ENCODE measurements around the gene LRRC8D. TPM values are rescaled to one million over a fixed set of nuclear protein-coding genes. Genes with fewer than 3 reads are reported as not detected.

LRRC8D gene
- polyA plus RNA-seq, 2 of the 4 experiments (the other 2 are of a cell fraction) = 41.8 to 76.7 TPM

GRCh38 chr1:89806616-89807015 is 14.2 kb upstream of the LRRC8D start:
- no peaks in the 10 kb centered on the region for H3K9me3 ChIP-seq
- ChIA-PET POLR2A (no interaction called here), CTCF (interaction anchor here (1.0 to 7.4 kb wide), 4 partner anchors 14 to 180 kb away, joined by 3 to 89 read pairs (median 4); partner anchors contain the start of gene LRRC8D)
- DNase-seq (ENCODE audit: low read depth in 1 of 2, low spot score in 1 of 2) (no peak), FAIRE-seq (no peak), ATAC-seq (no peak)
- peak overlapping the region in 1 of 2 experiments; percentile 74; a peak in 3 of 6 replicates for H3K27ac ChIP-seq
- 90% methylated on average over 3 of the region's 3 CpGs for WGBS (ENCODE audit: missing lambda C conversion rate)
- no peak overlapping the region for H3K4me2 ChIP-seq
- peaks cover 45% of the 10 kb centered on the region for H3K4me1 ChIP-seq
- TF ChIP-seq JUNB (IDR thresholded peaks at IDR 0.05) (no peak), NFE2L2 (conservative IDR thresholded peaks at IDR 0.05; ENCODE audit: low read length) (no peak), JUN (IDR thresholded peaks at IDR 0.05) (no peak), FOXS1 (CRISPR knock-in tag; IDR thresholded peaks at IDR 0.05) (no peak), MAZ (IDR thresholded peaks at IDR 0.05; ENCODE audit: borderline replicate concordance, low read depth, low read length) (no peak), CBX2 (IDR thresholded peaks at IDR 0.05; ENCODE audit: borderline replicate concordance, low read depth) (no peak), RCOR1 (IDR thresholded peaks at IDR 0.05; ENCODE audit: low read depth, low read length) (no peak)
- TF ChIP-seq, protein P1, sequence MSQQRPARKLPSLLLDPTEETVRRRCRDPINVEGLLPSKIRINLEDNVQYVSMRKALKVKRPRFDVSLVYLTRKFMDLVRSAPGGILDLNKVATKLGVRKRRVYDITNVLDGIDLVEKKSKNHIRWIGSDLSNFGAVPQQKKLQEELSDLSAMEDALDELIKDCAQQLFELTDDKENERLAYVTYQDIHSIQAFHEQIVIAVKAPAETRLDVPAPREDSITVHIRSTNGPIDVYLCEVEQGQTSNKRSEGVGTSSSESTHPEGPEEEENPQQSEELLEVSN (IDR thresholded peaks at IDR 0.05; ENCODE audit: borderline replicate concordance, low read depth) = no peak
- TF ChIP-seq, protein P2, sequence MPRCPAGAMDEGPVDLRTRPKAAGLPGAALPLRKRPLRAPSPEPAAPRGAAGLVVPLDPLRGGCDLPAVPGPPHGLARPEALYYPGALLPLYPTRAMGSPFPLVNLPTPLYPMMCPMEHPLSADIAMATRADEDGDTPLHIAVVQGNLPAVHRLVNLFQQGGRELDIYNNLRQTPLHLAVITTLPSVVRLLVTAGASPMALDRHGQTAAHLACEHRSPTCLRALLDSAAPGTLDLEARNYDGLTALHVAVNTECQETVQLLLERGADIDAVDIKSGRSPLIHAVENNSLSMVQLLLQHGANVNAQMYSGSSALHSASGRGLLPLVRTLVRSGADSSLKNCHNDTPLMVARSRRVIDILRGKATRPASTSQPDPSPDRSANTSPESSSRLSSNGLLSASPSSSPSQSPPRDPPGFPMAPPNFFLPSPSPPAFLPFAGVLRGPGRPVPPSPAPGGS (IDR thresholded peaks at IDR 0.05) = no peak
- no peak overlapping the region for H3K4me3 ChIP-seq

- H3K4me1 ChIP-seq = peaks cover 45% of the 10 kb centered on the region
- no peaks in the 10 kb centered on the region for H3K9me3 ChIP-seq
- peak overlapping the region in 1 of 2 experiments; percentile 74; a peak in 3 of 6 replicates for H3K27ac ChIP-seq
- DNase-seq (ENCODE audit: low read depth in 1 of 2, low spot score in 1 of 2) (no peak), ATAC-seq (no peak), FAIRE-seq (no peak)
- no peak overlapping the region for H3K4me2 ChIP-seq
- TF ChIP-seq CHD4 (IDR thresholded peaks at IDR 0.05; ENCODE audit: borderline replicate concordance) = no peak
- no peak for TF ChIP-seq NFE2L2 (conservative IDR thresholded peaks at IDR 0.05; ENCODE audit: low read length)
- TF ChIP-seq FOSL2 (IDR thresholded peaks at IDR 0.05) = no peak
- no peak for TF ChIP-seq FOSL2 (CRISPR knock-in tag; IDR thresholded peaks at IDR 0.05)
- no peak for TF ChIP-seq GATA3 (IDR thresholded peaks at IDR 0.05; ENCODE audit: borderline replicate concordance)
- no peak for TF ChIP-seq ESRRA (IDR thresholded peaks at IDR 0.05; ENCODE audit: borderline replicate concordance, low read length)
- no peak for TF ChIP-seq PHF8 (IDR thresholded peaks at IDR 0.05; ENCODE audit: borderline replicate concordance, low read depth)
- no peak for TF ChIP-seq TFCP2L1 (CRISPR knock-in tag; IDR thresholded peaks at IDR 0.05)
- TF ChIP-seq KDM1A (IDR thresholded peaks at IDR 0.05; ENCODE audit: low read depth) = no peak
- no peak for TF ChIP-seq JUNB (IDR thresholded peaks at IDR 0.05)
- no peak for TF ChIP-seq SMC3 (IDR thresholded peaks at IDR 0.05)
- no peak for TF ChIP-seq MYC (IDR thresholded peaks at IDR 0.05; ENCODE audit: borderline replicate concordance, low read length)
- no peak for TF ChIP-seq CTCF (IDR thresholded peaks at IDR 0.05)
- no peak for TF ChIP-seq BHLHE40 (IDR thresholded peaks at IDR 0.05; ENCODE audit: low read depth, low read length)
- TF ChIP-seq EHF (CRISPR knock-in tag; IDR thresholded peaks at IDR 0.05) = no peak
- no peak for TF ChIP-seq FOSB (CRISPR knock-in tag; IDR thresholded peaks at IDR 0.05)
- TF ChIP-seq CBX8 (IDR thresholded peaks at IDR 0.05) = no peak
- TF ChIP-seq RNF2 (IDR thresholded peaks at IDR 0.05; ENCODE audit: borderline replicate concordance, low read depth) = no peak
- TF ChIP-seq HOXB5 (CRISPR knock-in tag; IDR thresholded peaks at IDR 0.05) = no peak
- TF ChIP-seq SREBF2 (IDR thresholded peaks at IDR 0.05) = no peak
- no peak overlapping the region for H3K4me3 ChIP-seq
- ChIA-PET CTCF (interaction anchor here (1.3 to 7.4 kb wide), 4 partner anchors 13 to 186 kb away, joined by 3 to 89 read pairs (median 8); partner anchors contain the start of gene LRRC8D), POLR2A (no interaction called here)
- WGBS (ENCODE audit: missing lambda C conversion rate) = 85% methylated on average over 2 of the region's 2 CpGs
These were observed 13.3 kb upstream of the LRRC8D start for GRCh38 chr1:89807503-89807902.
